Gastrocnemius medialis (tissue), 4 donors: Measurements from ENCODE around the gene CD3E.

Source experiments
- CTCF ChIP-seq, 5 experiments: fragments of 450-650 bp in 3 of 5; fragments of 200-600 bp in 2 of 5; sonication (generic) in 2 of 5; IDR thresholded peaks in 4 of 5; conservative IDR thresholded peaks in 1 of 5; 1 replicate in 4 of 5; 2 replicates in 1 of 5; pipeline ENCODE4 v1.5.1; 2016 to 2019; ENCODE audit warnings: antibody characterized with exemption in 5 of 5, mild to moderate bottlenecking in 3 of 5, moderate library complexity in 3 of 5
- POLR2A ChIP-seq, 2 donors: fragments of 450-650 bp; IDR thresholded peaks; one replicate each; pipeline ENCODE4 v1.6.1; 2017; ENCODE audit warnings: antibody characterized with exemption in 2 of 2, mild to moderate bottlenecking in 2 of 2, moderate library complexity in 2 of 2

- TF ChIP-seq CTCF (IDR thresholded peaks at IDR 0.05 in 4 of 5, conservative IDR thresholded peaks at IDR 0.05 in 1 of 5) = no peak
- TF ChIP-seq POLR2A (IDR thresholded peaks at IDR 0.05) = no peak
Measured at GRCh38 chr11:118272001-118272400, 32.5 kb upstream of the CD3E start.
